Esophagus mucosa (tissue), 1 donor: ENCODE results near the gene ROR2. TPM values are rescaled to one million over a fixed set of nuclear protein-coding genes. Genes with fewer than 3 reads are reported as not detected.

Source experiments
- ATAC-seq: fragments of 200-7000 bp; cut with Tn5 transposase; one replicate; pipeline ENCODE4 v1.9.1; 2020
- total RNA-seq: library from RNA; stranded (reverse); gene quantifications from one replicate; pipeline ENCODE4 v1.2.4, GENCODE V29; 2023
- donor health status: DM: yes; HTN: yes; CAD: no.

Gene ROR2
- total RNA-seq, 1 donor from 2014 or later, result 2.5 TPM

- ATAC-seq, result no peak
Observed at GRCh38 chr9:91714020-91714806, 235.8 kb downstream of the ROR2 start.

- ATAC-seq, result no peak
Observed at GRCh38 chr9:91712811-91713210, 237.2 kb downstream of the ROR2 start.

GRCh38 chr9:91711755-91712601, 238.1 kb downstream of the ROR2 start:
- ATAC-seq, result peak; percentile 64

- no peak for ATAC-seq
Observed at GRCh38 chr9:91710158-91710557, 239.9 kb downstream of the ROR2 start.

- ATAC-seq, result no peak
Observed at GRCh38 chr9:91705386-91705785, 244.6 kb downstream of the ROR2 start.

- no peak for ATAC-seq
Observed at GRCh38 chr9:91700475-91700874, 249.6 kb downstream of the ROR2 start.

- ATAC-seq, result no peak
Observed at GRCh38 chr9:91698266-91698665, 251.8 kb downstream of the ROR2 start.

GRCh38 chr9:91697201-91697600, 252.8 kb downstream of the ROR2 start:
- no peak for ATAC-seq

- no peak for ATAC-seq
Observed at GRCh38 chr9:91694081-91694870, 255.8 kb downstream of the ROR2 start.

- peak; percentile 71 for ATAC-seq
Observed at GRCh38 chr9:91693226-91693625, 256.8 kb downstream of the ROR2 start.

- no peak for ATAC-seq
Observed at GRCh38 chr9:91690540-91691249, 259.3 kb downstream of the ROR2 start.

GRCh38 chr9:91689006-91689405, 261.0 kb downstream of the ROR2 start:
- no peak for ATAC-seq

GRCh38 chr9:91683269-91683668, 266.8 kb downstream of the ROR2 start:
- no peak for ATAC-seq

- ATAC-seq, result no peak
Observed at GRCh38 chr9:91682806-91683205, 267.2 kb downstream of the ROR2 start.

GRCh38 chr9:91681461-91682305, 268.3 kb downstream of the ROR2 start:
- ATAC-seq, result peak; percentile 81

GRCh38 chr9:91680998-91681397, 269.0 kb downstream of the ROR2 start:
- no peak for ATAC-seq

- ATAC-seq, result no peak
Observed at GRCh38 chr9:91680106-91680505, 269.9 kb downstream of the ROR2 start.

- no peak for ATAC-seq
Observed at GRCh38 chr9:91678807-91679580, 271.0 kb downstream of the ROR2 start.

- no peak for ATAC-seq
Observed at GRCh38 chr9:91677822-91678436, 272.1 kb downstream of the ROR2 start.

- no peak for ATAC-seq
Observed at GRCh38 chr9:91677331-91677730, 272.7 kb downstream of the ROR2 start.
